NCI-H1105 (cell line): ENCODE results near the gene RABEPK.
"Not testable (repeated sequence)": the region's sequence is repeated elsewhere in the genome, so short reads cannot be mapped to it uniquely, and the experiment has no call there.

Experiments used
- DNase-seq: peaks from one replicate; lab custom pipeline; 2025; lab: John Stamatoyannopoulos, UW

RABEPK gene, protein sequence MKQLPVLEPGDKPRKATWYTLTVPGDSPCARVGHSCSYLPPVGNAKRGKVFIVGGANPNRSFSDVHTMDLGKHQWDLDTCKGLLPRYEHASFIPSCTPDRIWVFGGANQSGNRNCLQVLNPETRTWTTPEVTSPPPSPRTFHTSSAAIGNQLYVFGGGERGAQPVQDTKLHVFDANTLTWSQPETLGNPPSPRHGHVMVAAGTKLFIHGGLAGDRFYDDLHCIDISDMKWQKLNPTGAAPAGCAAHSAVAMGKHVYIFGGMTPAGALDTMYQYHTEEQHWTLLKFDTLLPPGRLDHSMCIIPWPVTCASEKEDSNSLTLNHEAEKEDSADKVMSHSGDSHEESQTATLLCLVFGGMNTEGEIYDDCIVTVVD

DNA sequence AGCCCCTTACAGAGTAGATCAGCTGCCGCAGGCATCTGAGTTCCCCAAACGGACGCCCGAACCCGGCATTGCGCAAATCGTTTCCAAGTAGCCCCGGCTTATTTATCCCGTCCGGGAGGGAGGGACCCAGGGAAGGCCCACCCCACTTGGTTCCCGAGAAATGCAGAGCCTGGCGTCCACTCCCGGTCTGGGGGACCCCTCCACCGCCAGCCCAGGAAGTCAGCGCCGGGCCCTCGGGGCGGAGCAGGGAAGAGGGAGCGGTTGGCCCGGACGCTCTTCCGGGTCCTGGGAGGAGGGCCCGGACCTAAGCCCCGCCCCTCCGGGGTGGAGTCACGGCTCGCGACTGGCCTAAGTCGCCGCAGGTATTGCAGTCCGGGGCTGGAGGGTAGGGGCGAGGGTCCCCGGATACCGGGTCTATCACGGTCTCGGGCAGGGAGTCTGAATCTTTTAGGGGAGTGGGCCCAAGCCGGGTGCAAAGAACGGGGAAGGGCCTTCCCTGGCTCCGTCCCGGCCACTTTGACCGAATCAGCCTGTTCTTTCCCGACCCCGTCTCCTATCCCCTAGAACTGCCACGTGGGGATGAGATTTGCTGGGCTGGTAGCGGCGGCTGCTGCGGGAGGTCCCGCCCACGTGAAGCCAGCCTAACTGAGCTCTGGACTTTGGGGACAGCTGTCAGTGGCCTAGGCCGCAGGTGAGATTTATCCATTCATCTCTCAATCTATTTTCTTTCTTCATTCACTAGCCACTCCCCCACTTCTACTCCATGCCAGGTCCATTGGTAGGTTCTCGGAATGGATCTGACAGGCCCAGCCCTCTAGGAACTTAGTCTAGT lies at the start of gene RABEPK:
TSS of gene RABEPK (plus strand) at position 327 of the 832 bp plus-strand sequence. CDS start 2,472 bp downstream, outside the sequence.
- DNase-seq, result peak; percentile 87

DNA sequence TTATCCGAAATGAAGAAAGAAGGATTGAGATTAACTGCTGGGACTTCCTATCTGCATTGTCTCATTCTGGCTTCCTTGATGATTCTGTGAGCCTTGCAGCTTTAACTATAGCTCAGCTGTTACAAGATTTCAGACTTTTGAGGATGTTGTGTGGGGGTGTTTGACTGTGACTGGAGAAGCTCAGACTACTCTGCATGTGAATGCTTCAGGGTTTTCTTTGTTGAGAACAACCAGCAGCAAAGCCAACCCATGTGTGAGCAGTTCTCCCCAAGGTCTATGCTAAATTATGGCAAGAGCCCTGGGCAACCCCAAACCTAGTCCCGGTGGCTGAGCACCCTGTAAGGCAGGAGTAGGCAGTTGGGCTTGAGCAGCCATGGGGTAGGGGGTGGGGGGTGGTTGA lies 48.6 kb upstream of the RABEPK start:
- no peak for DNase-seq

DNA sequence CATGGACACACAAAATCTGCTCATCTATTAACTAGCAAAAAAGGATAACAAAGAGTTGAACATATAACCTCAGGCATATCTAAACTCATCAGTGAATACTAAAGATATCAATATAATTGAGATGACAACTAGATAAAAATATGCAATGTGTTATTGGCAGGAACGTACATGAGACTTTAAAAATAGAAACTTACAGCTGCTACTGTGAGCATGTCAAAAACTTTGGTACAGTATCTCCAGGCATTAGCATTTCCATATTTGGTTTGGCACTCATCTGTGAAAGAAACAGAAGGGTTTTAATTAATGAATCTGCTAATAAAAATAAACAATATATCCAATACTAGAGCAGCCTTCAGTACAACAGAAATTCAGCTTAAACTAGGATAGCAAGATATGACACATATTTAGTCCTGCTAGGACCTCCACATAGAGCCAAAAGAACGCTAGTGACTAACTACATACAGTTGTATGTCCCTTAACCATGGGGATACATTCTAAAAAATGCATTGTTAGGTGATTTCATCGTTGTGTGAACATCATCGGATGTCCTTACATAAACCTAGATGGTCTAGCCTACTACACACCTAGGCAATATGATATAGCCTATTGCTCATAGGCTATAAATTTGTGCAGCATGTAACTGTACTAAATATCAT lies 46.5 kb upstream of the RABEPK start:
- DNase-seq, result no peak

DNA sequence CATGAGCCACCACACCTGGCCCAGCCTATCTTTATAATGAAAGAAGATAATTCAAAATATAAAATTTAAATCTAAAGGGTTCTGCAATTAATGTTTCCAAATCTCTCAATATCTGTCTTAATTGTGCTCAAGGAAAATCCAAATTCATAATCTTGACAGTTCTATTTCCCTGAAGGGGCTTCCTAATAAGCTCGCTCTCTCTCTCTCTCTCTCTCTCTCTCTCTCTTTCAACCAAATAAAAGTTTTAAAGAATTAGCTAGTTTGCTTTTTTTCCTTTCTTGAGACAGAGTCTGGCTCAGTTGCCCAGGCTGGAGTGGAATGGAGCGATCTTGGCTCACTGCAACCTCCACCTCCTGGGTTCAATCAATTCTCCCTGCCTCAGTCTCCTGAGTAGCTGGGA lies 43.8 kb upstream of the RABEPK start:
- no peak for DNase-seq

DNA sequence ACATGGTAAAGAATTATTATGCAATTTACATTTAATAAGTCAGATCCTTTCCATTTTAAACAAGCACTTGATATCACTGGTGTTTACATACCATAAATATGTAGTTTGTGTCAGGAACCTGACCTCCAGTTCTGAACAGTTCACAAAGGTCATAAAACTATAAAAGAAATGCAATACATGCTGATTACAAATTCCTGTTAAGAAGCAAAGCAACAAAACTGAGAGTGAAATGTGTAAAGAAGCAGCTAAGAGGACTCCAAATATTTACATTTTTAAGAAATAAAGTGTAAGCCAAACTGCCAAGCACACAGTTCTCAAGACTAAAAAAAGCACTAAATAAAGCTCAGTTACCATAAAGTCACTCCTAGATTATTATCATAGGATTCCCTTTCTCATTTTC lies 39.6 kb upstream of the RABEPK start:
- no peak for DNase-seq

DNA sequence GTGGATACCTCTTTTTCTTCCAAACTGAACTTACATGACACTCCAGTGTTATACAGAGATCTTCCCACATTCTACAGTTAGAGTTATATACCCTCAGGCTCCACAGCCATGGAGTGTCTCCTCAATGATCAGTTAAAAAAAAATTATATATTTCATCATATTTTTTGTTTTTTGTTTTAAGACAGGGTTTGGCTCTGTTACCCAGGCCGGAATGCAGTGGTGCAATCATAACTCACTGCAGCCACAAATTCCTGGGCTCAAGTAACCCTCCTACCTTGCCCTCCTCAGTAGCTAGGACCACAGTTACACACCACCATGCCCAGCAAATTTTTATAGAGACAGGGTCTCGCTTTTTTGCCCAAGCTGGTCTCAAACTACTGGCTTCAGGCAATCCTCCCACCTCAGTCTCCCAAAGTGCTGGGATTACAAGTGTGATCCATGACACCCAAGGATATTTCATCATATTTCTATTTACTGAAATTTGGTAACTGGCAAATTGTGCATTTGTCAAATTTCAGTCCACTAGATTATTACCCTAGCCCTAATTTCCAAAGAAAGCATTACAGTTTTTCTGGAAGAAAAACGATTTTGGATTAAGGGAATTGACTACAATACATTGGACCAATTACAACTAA lies 38.9 kb upstream of the RABEPK start:
- DNase-seq, result no peak

DNA sequence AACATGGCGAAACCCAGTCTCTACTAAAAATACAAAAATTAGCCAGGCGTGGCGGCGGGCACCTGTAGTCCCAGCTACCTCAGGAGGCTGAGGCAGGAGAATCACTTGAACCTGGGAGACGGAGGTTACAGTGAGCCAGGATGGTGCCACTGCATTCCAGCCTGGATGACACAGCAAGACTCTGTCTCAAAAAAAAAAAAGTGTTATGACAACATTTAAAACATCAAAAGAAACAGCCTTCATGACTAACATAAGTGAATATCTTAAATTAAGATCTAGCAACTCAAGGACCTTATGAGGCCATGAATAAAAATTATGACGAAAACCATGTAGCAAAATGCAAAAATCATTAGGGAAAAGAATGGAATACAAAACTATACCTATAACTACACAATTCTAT lies 37.5 kb upstream of the RABEPK start:
- DNase-seq, result not testable (repeated sequence)

DNA sequence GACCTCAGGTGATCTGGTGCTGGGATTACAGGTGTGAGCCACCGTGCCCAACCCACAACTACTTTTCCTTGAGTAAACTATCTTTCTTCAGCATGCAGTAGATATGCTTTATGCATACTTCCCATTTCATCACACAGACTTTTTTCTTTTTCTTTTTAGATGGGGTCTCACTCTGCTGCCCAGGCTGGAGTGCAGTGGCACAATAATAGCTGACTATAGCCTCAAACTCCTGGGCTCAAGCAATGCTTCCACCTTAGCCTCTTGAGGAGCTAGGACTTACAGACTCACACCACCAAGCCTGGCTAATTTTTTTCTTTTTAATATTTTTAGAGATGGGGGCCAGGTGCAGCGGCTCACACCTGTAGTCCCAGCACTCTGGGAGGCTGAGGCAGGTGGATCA lies 33.6 kb upstream of the RABEPK start:
- DNase-seq, result no peak

DNA sequence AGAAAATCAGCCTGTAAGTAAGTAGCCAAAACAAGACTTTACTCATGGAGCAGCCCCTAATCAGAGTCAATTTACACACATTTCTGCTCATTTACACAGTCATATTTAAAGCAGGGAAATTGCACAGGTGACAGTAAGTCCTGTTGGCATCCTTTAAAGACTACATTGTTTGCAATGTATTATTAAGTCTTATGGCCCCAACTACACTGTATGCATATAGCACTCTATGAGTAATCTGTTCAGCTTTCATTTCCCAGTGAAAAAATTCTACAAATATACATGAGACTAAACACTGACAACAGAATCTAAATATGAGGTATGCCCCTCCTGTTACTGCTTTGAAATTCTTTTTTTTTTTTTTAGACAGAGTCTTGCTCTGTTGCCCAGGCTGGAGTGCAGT lies 30.4 kb upstream of the RABEPK start:
- DNase-seq, result no peak

DNA sequence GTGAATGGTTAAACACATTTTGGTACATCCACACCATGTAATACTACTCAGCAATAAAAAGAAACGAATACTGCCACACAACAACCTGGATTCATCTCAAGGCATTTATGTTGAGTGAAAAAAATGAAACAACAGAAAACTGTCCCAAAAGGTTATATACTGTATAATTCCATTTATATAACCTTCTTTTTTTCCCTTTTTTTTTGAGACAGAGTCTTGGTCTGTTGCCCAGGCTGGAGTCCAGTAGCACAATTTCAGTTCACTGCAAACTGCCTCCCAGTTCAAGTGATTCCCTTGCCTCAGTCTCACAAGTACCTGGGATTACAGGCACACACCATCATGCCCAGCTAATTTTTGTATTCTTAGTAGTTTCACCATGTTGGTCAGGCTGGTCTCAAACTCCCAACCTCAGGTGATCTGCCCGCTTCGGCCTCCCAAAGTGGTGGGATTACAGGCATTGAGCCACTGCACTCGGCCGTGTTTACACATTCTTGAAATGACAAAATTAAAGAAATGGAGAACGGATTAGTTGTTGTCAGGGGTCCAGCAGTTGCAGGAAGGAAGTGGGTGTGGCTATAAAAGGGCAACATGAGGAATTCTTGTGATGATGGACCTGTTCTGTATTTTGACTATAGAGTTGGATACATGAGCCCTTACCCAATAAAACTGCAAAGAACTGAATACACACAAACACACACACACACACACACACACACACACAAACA lies 28.1 kb upstream of the RABEPK start:
- DNase-seq, result no peak

DNA sequence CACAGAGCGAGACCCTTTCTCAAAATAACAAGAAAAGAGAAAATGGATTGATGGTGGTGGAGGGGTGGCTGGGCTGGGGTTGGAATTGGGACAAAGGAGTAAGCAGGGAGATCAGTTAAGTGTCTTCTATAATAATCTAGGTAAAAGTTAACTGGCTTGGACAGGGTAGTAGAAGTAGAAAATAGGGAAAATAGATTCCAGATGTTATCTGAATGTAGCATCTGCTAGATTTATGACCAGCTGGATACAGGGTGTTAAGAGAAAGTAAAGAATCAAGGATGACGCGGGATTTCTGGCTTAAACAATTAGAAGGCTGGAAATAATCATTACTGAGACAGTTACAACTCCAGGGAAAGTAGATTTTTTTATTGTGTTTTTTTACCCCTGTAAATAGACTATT lies 23.7 kb upstream of the RABEPK start:
- DNase-seq, result no peak

DNA sequence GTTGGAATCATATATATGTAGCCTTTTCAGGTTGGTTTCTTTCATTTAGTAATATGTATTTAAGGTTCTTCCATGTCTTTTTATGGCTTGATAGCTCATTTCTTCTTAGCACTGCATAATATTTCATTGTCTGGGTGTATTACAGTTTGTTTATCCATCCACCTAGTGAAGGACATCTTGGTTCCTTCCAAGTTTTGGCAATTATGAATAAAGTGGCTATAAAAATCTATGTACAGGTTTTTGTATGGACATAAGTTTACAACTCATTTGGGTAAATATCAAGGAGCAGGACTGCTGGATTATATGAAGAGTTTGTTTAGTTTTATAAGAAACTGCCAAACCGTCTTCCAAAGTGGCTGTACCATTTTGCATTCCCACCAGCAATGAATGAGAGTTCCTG lies 22.5 kb upstream of the RABEPK start:
- DNase-seq, result no peak

DNA sequence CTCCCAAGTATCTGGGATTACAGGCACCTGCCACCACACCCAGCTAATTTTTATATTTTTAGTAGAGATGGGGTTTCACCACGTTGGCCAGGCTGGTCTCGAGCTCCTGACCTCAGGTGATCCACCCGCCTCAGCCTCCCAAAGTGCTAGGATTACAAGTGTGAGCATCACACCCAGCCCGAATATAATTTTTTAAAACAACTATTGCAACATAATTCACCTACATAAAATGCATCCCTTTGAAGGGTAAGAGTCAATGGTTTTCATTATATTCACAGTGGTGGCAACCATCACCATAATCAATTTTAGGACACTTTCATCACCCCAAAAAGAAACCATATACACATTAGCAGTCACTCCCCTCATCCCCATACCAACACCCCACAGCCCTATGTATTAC lies 20.6 kb upstream of the RABEPK start:
- not testable (repeated sequence) for DNase-seq

DNA sequence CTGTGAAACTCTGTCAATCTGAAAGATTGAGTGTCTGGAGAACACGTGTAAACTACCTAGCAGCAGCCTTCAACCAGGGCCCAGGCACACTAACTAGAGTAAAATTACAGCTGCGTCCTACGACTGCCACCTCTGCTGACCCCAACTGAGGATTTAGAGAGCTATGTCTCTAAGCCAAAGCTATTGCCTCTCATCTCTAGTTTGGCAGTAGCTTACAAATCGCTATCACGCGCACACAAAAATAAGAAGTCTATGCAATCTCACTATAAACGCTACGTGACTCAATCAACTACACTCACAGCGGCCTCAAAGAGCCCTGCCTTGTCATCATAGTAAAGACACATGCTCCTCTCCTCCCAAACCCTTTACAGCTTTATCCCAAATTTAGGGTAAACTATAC lies 19.5 kb upstream of the RABEPK start:
- DNase-seq, result no peak

DNA sequence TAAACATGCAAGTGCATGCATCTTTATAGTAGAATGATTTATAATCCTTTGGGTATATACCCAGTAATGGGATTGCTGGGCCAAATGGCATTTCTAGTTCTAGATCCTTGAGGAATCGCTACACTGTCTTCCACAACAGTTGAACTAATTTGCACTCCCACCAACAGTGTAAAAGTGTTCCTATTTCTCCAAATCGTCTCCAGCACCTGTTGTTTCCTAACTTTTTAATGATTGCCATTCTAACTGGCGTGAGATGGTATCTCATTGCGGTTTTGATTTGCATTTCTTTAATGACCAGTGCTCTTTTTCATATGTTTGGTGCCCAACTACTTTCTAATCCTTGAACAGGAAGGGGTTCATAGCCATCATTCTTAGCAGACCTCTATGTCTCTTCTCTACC lies 18.6 kb upstream of the RABEPK start:
- not testable (repeated sequence) for DNase-seq

DNA sequence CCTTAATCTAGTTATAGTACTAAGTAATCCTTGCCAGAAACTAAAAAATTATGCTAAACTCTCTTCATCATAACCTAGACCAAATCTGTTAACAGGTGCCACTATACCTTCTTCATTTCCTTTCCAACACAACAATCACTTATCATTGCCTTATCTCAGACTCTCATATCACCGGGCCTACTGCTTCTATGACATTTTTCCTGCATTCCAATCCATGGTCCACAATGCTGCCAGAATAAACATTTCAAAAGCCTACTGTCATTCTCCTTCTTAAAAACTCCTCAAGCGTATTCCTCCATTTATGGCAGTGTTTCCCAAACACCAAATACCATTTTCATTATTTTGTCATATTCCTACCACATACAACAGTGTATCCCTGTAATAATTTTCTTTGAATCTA lies 17.3 kb upstream of the RABEPK start:
- no peak for DNase-seq

DNA sequence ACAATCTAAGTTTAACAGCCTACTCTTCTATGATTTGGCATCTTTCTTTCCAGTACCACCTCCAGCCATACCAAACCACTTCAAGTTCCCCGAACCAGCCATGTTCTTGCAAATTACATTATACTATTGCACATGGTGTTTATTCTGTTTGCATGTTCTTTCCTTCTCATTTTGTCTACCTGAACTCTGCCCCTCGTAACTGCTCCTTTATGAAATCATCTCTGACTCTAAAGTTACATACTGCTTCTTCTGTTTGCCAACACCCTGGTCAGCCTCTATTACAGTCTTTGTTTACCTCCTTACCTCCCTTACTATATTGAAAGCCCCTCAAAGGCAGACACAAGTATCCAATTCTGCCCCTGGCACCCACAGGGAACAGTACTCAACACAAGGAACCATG lies 16.8 kb upstream of the RABEPK start:
- DNase-seq, result no peak

DNA sequence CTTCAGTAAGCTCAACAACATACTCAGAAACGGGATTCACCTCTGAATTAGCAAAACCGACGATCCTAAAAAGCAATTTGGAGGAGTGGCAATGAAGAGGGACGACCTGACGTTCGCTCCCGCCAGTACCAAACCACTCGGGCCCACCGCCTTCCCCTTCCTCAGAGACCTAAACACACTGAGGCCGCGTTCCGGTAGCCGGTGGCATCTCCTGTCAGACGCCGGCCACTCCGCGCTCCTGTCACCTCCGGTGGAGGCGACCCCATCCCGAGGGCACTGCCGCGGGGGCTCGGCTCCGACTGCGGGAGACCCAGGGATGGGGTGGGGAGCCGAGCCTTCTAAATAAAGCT lies 11.4 kb upstream of the RABEPK start:
- no peak for DNase-seq

DNA sequence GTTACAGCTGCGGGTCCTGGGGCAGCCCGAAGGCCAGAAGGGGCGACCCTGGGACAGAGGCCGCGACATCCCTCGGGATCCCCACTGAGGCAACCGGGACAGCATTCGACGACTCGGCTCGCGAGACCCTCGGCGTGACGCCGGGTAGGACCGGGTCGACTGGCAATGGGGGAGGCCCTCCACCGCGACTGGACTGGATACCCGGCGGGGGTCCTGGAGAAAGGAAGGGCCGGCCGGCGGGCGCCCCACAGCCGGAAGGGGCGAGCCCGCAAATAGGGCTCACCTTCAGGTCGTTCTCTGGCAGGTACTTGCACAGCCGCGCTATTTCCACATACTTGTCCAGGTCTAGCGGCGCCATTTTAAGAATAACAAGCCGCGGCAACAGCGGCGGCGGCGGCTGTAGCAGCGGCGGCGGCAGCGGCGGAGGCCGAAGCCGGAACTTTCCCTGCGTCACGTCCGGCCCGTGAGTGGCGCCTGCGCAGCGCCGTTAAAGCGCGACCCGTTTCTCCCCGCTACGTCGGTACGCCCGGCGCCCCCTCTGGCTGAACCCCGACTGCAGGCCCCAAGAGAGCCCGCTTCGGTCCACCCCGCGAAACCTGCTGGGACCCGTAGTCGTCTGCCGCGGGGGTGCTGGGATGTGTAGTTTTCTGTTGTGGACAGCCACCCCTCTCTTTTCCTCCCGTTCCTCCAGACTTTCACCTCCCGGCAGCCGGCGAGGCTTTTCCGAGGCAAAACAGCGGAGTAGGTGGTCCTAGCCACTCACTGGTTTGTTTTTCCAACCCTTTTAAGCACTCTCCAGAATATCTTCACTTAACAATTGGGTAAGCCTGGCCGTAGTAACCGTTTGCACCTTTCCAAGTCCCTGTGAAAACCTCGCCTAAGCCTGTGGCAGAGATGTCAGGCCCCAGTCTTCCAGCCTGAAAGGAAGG lies 10.7 kb upstream of the RABEPK start, which contains the start of gene PPP6C:
TSS of gene PPP6C (minus strand) at position 443 of the 929 bp plus-strand sequence. CDS start at position 358, 85 bp downstream.
- DNase-seq, result peak; percentile 95

DNA sequence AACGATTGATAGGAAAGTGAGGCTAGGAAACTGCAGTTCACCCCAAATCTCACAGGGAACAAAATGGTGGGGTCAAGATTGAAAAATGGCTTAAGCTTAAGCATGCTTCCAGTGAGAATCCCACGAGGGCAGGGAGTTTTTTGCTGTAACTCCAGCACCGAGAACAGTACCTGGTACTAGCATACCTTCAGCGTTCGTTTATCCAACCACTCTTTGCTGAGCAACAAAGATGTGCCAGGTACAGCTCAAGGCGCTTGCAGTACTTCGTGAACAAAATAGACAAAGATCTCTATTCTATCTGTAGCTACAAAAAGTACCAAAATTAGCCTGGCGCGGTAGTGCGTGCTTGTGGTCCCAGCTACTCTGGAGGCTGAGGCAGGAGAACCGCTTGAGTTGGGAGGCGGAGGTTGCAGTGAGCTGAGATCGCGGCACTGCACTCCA lies 10.0 kb upstream of the RABEPK start:
- DNase-seq, result no peak
